Naive B cell (primary cell): ENCODE measurements around the gene SUFU. TPM values are rescaled to one million over a fixed set of nuclear protein-coding genes. Genes with fewer than 3 reads are reported as not detected.

Source experiments
- ATAC-seq, 2 donors: fragments of 150-1000 bp; cut with Tn5 transposase; 2 replicates each; pipeline ENCODE4 v1.10.0; 2021; ENCODE audit warnings: low read depth in 2 of 2, mild to moderate bottlenecking in 2 of 2, moderate library complexity in 2 of 2
- DNase-seq: peaks from one replicate; pipeline ENCODE4 v3.0.0; 2022
- H3K27ac Mint-ChIP-seq, 6 donors: one replicate each; pipeline ENCODE4 v1.8.0; 2020 to 2022; ENCODE audit warnings: mild to moderate bottlenecking in 6 of 6, mixed read lengths in 6 of 6, moderate library complexity in 5 of 6, inconsistent platforms in 2 of 6
- H3K27me3 Mint-ChIP-seq, 3 donors: one replicate each; pipeline ENCODE4 v1.8.0; 2021 to 2022; ENCODE audit warnings: mixed read lengths in 3 of 3, mild to moderate bottlenecking in 1 of 3
- H3K36me3 Mint-ChIP-seq, 2 donors: one replicate each; pipeline ENCODE4 v1.8.0; 2020 to 2022; ENCODE audit warnings: mixed read lengths in 2 of 2, inconsistent platforms in 1 of 2, mild to moderate bottlenecking in 1 of 2
- H3K4me1 Mint-ChIP-seq, 3 donors: one replicate each; pipeline ENCODE4 v1.8.0; 2020 to 2022; ENCODE audit warnings: mixed read lengths in 3 of 3, inconsistent platforms in 1 of 3, mild to moderate bottlenecking in 1 of 3, moderate library complexity in 1 of 3
- H3K4me3 Mint-ChIP-seq, 8 donors: one replicate each; pipeline ENCODE4 v1.8.0; 2020 to 2022; ENCODE audit warnings: mild to moderate bottlenecking in 8 of 8, mixed read lengths in 8 of 8, moderate library complexity in 8 of 8, inconsistent platforms in 2 of 8
- H3K9me3 Mint-ChIP-seq, 7 donors: one replicate each; pipeline ENCODE4 v1.8.0; 2020 to 2022; ENCODE audit warnings: mixed read lengths in 7 of 7, mild to moderate bottlenecking in 5 of 7, inconsistent platforms in 2 of 7, moderate library complexity in 1 of 7
- polyA plus RNA-seq, 6 donors: library from polyadenylated mRNA; unstranded; fragments of 300-500 nt; fragmentation: Illumina TruSeq; gene quantifications; one replicate each; pipeline ENCODE4 v1.2.3, GENCODE V29; 2021; ENCODE audit warnings: low read depth in 6 of 6

SUFU gene
- polyA plus RNA-seq, 6 donors from 2014 or later = 0.84 to 7.8 (median 4.0) TPM

DNA sequence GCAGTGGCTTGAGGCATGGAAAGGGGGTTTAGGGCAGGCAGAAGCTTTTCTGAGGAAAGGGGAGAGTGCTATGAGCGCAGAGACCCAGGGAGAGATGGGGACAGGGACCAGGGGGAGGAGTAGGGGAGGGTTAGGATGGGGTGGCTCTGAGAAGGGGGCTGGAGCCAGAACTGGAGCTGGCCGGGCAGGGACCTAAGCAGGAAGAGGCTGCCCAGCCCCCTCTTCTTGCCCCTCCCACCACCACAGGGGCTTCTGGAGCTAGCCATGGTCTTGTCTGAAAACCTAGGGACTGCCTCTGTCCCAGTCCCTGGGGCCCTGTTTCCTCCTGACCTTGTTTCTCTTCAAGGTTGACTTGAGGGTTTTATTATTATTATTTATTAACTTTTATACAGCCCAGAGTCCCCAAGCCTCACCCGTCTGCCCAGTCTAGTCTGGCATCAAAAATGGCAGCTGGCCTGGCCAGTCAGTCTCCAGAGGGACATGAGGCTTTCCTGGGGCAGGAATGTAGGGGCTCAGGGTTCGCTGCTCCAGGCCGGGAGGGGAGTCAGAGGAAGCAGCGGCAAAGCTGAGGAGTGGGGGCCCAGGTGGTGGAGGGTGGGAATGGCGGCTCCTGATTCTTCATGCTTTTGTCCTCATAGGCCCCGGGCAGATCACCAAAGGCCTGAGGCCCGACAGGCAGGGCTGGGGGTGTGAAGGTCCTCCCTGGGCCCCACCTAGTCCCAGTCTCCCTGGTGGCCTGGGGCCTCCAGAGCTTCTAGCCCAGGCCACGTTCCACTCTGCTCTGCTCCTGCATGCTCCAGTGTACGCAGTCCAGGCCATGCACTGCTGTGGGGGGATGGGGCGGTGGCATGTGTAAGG, 146.3 kb downstream of the SUFU start:
- Mint-ChIP-seq H3K4me1 (peaks cover 82 to 94% (median 87%) of the 10 kb centered on the region in 3 donors), H3K36me3 (peaks cover 0 to 15% of the 10 kb centered on the region in 2 donors), H3K27me3 (no peaks in the 10 kb centered on the region)

DNA sequence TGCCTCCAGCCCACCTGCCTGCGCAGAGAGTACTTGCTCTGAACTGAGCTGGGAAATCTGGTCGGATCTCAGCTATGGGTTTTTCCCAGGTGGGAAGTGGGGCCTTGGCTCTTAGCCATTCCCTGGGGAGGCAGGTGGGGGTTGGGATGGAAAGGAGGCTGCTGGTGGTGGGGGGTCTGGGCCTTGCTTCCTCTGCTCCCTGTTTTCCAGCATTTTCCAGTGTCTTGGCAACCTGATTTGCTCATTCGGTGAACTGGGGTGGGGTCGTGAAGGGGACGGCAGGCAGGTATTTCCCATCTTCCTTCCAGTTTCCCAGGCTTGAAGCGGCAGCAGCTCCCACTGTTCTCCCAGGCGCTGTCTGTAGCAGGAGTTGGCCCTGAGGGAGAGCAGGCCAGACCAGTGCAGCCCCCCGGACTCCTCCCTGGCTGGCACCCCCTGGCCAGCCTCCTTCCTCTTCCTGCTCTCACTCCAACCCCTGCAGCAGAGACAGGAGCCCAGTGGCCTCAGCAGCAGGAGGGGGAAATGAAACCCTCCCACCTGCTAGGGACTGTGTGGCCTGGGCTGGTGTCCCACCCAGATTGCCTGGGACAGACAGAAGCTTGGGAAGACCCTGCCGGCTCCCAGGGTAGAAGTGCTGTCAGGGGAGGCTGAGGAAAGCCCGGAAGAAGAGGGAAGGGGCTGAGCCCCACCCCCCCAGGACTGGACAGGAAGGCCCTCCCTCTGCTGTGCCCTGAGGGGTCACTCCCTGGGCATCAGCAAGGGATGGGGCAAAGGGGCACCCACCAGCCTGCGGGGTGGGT, 147.1 kb downstream of the SUFU start:
- Mint-ChIP-seq H3K27ac (peak overlapping the region in 5 of 6 donors; percentile 58 to 97 (median 95)), H3K4me1 (peaks cover 79 to 86% (median 80%) of the 10 kb centered on the region in 3 donors), H3K4me3 (peak overlapping the region in 7 of 8 donors; percentile 56 to 87 (median 66)), H3K9me3 (no peaks in the 10 kb centered on the region), H3K36me3 (peaks cover 0 to 15% of the 10 kb centered on the region in 2 donors), H3K27me3 (no peaks in the 10 kb centered on the region)
- ATAC-seq = no peak
- no peak for DNase-seq

More for the DNA sequence above, 146.3 kb downstream of the SUFU start:
- Mint-ChIP-seq H3K4me3 (peak overlapping the region in 7 of 8 donors; percentile 20 to 93 (median 69)), H3K9me3 (no peaks in the 10 kb centered on the region), H3K27ac (peak overlapping the region in 4 of 6 donors; percentile 51 to 97 (median 88))
- ATAC-seq (no peak), DNase-seq (no peak)

DNA sequence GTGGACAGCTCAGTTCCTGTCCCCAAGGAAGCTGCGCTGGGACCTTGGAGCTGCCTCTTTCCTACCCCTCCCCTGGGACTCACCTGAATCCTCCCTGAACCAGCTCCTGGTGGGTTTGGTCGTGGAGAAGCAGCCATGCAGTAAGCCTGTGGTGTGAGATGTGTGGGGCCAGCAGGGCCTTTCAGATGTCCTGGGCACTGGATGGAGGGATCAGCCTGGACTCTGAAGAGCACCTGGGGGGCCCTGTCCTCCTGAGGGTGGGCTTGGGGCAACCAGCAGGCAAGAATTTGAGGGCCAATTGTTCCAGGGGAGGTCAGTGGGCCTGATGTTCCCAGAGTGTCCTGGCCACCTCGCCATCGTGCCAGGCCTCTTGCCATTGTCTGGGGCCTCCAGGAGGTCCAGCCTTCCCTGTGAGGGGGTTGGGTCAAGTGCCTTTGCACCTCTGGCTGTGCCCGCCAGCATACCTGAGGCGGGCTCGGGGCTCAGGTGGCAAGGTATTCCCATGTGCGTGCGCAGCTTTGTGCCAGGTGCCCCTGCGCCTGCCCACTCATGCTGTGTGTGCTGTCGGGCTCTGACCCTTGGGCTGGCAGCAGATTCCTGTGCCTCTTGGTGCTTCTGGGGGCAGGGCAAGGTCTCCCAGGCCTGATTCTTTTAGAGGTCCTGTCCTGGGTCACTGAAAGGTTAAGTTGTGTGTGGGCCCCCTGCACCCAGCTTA, 147.8 kb downstream of the SUFU start:
- no peaks in the 10 kb centered on the region for H3K9me3 Mint-ChIP-seq
- H3K4me3 Mint-ChIP-seq = peak overlapping the region; percentile 56 to 92 (median 80)
- H3K36me3 Mint-ChIP-seq = peaks cover 0 to 15% of the 10 kb centered on the region in 2 donors
- DNase-seq (no peak), ATAC-seq (no peak)
- H3K4me1 Mint-ChIP-seq = peaks cover 72 to 79% (median 72%) of the 10 kb centered on the region in 3 donors
- no peaks in the 10 kb centered on the region for H3K27me3 Mint-ChIP-seq
- H3K27ac Mint-ChIP-seq = peak overlapping the region; percentile 60 to 97 (median 95)

DNA sequence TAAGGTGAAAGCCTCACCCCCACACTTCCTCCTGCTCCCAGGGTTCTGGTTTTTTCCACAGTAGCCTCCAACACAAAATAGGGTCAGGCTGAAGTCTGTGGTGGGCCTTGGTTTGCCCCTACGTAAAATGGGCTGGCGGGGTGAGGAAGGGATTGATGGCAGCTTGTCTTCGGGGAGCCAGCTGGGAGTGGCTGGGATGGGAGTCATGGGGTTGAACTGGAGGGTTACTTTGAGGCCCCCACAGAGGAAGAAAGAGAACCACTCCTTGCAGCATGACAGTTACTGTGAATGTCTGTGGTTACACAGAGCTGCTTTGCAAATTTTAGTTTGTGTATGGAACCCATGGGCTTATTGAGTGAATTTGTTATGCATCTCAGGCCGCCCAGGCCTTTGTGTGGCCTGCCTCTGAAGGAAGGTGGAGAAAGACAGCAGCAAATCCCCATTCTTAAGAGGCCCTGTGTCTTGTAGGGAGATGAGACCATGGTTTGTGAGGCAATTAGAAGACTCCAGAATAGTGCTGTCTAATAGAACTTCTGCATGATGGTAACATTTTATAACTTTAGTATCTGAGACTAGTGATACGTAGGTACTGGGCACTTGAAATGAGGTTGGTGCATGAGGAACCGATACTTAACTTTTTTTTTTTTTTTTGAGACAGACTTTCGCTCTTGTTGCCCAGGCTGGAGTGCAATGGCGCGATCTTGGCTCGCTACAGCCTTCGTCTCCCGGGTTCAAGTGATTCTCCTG, 148.6 kb downstream of the SUFU start:
- H3K4me1 Mint-ChIP-seq = peaks cover 65 to 72% (median 65%) of the 10 kb centered on the region in 3 donors
- DNase-seq (peak; percentile 57), ATAC-seq (peak; percentile 75 to 77)
- H3K4me3 Mint-ChIP-seq = peak overlapping the region; percentile 48 to 92 (median 82)
- peaks cover 0 to 15% of the 10 kb centered on the region in 2 donors for H3K36me3 Mint-ChIP-seq
- peak overlapping the region; percentile 88 to 97 (median 95) for H3K27ac Mint-ChIP-seq
- no peaks in the 10 kb centered on the region for H3K27me3 Mint-ChIP-seq
- no peaks in the 10 kb centered on the region for H3K9me3 Mint-ChIP-seq

DNA sequence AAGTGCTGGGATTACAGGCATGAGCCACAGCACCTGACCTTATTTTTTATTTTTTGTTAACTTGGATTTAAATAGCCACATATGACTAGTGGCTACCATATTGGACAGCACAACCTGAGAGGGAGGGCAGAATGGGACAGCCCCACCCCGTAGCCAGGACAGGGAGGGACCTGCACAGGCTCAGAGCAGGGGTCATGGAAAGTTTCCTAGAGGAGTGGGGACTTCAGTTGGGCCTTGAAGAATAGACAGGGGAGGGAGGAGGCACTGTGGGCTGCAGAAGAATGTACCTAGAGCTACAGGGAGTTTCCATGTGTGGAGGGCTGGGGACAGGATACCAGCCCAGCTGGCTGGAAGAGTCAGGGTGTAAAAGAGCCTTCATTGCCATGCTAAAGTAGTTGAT, 149.3 kb downstream of the SUFU start:
- no peaks in the 10 kb centered on the region for H3K27me3 Mint-ChIP-seq
- no peaks in the 10 kb centered on the region for H3K9me3 Mint-ChIP-seq
- H3K4me3 Mint-ChIP-seq = peak overlapping the region in 6 of 8 donors; percentile 48 to 92 (median 82)
- peaks cover 0 to 22% of the 10 kb centered on the region in 2 donors for H3K36me3 Mint-ChIP-seq
- ATAC-seq (no peak), DNase-seq (no peak)
- peaks cover 58 to 64% (median 59%) of the 10 kb centered on the region in 3 donors for H3K4me1 Mint-ChIP-seq
- H3K27ac Mint-ChIP-seq = peak overlapping the region in 4 of 6 donors; percentile 88 to 97 (median 95)

DNA sequence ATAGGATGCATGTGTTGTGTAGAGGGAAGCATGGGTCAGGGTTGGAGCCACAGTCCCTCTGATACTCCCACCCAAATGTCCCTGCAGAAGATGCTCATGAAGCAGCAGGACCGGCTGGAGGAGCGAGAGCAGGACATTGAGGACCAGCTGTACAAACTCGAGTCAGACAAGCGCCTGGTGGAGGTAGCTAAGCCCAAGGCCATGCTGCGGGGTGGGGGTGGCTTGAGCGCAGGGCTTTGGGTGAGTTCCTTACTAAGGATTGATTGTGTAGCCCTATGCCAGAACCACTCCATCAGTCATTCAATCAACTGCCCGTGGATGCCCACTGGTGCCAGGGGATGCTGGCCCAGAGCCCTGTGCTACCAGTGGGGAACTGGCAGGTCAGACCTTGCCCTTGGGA, 150.8 kb downstream of the SUFU start:
- no peak overlapping the region for H3K4me3 Mint-ChIP-seq
- H3K27ac Mint-ChIP-seq = no peak overlapping the region
- H3K4me1 Mint-ChIP-seq = peaks cover 45 to 49% (median 47%) of the 10 kb centered on the region in 3 donors
- no peaks in the 10 kb centered on the region for H3K27me3 Mint-ChIP-seq
- H3K36me3 Mint-ChIP-seq = peaks cover 0 to 28% of the 10 kb centered on the region in 2 donors
- ATAC-seq (no peak), DNase-seq (no peak)
- no peaks in the 10 kb centered on the region for H3K9me3 Mint-ChIP-seq

DNA sequence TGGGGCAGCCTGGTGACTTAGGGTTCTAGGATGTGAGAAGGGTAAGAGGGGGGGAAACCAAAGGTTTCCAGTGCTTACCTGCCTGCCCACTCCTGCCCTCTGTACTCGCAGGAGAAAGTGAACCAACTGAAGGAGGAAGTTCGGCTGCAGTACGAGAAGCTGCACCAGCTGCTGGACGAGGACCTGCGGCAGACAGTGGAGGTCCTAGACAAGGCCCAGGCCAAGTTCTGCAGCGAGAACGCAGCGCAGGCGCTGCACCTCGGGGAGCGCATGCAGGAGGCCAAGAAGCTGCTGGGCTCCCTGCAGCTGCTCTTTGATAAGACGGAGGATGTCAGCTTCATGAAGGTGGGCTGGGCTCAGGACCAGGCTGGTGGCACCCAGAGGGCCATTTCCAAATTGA, 151.2 kb downstream of the SUFU start:
- Mint-ChIP-seq H3K27me3 (no peaks in the 10 kb centered on the region), H3K9me3 (no peaks in the 10 kb centered on the region), H3K27ac (no peak overlapping the region), H3K4me3 (no peak overlapping the region), H3K4me1 (peaks cover 41 to 45% (median 45%) of the 10 kb centered on the region in 3 donors), H3K36me3 (peaks cover 0 to 28% of the 10 kb centered on the region in 2 donors)
- ATAC-seq (no peak), DNase-seq (no peak)

DNA sequence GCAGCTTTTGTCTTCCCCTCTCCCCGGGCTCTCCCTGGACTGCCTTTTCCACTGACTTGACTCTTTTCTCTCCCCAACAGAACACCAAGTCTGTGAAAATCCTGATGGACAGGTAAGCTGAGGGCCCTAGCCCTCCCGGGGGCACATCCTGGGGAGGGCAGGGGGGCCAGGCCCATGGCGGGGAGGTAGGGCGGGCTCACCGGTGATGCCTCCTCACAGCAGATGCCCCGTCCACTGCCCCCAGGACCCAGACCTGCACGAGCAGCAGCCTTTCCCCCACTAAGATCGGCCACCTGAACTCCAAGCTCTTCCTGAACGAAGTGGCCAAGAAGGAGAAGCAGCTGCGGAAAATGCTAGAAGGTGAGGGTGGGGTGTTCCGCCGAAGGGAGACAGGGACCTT, 152.3 kb downstream of the SUFU start:
- Mint-ChIP-seq H3K27ac (no peak overlapping the region), H3K36me3 (peaks cover 0 to 28% of the 10 kb centered on the region in 2 donors), H3K4me1 (peaks cover 32 to 42% (median 42%) of the 10 kb centered on the region in 3 donors), H3K4me3 (no peak overlapping the region), H3K27me3 (no peaks in the 10 kb centered on the region), H3K9me3 (no peaks in the 10 kb centered on the region)
- ATAC-seq (no peak), DNase-seq (no peak)

DNA sequence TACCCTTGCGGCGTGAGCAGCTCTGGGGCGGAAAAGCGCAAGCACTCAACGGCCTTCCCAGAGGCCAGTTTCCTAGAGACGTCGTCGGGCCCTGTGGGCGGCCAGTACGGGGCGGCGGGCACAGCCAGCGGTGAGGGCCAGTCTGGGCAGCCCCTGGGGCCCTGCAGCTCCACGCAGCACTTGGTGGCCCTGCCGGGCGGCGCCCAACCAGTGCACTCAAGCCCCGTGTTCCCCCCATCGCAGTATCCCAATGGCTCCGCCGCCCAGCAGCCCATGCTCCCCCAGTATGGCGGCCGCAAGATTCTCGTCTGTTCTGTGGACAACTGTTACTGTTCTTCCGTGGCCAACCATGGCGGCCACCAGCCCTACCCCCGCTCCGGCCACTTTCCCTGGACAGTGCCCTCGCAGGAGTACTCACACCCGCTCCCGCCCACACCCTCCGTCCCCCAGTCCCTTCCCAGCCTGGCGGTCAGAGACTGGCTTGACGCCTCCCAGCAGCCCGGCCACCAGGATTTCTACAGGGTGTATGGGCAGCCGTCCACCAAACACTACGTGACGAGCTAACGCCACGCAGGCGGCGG, 153.1 kb downstream of the SUFU start:
- Mint-ChIP-seq H3K4me3 (no peak overlapping the region), H3K36me3 (peaks cover 0 to 28% of the 10 kb centered on the region in 2 donors), H3K27ac (no peak overlapping the region), H3K9me3 (no peaks in the 10 kb centered on the region), H3K4me1 (peaks cover 31 to 44% (median 39%) of the 10 kb centered on the region in 3 donors), H3K27me3 (no peaks in the 10 kb centered on the region)
- ATAC-seq = no peak
- DNase-seq = no peak

DNA sequence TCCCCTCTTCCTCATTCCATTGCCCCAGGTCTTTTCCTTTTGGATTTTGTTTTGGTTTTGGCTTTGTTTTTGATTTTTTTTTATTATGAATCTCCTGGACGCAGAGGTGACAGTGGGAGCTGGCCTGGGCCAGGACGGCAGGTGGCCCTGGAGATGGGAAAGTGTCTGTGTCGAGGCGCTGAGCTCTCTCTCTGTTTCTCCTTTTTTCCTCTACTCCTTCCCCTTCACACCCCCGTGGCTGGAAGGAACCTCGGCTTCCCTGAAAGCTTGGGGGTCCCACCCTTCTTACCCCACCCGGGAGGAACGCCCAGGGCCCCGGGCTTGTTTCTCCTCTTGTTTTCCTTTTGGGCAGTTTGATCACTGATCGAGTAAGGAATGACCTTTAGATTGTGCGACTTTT, 153.7 kb downstream of the SUFU start:
- Mint-ChIP-seq H3K4me1 (peaks cover 26 to 38% (median 34%) of the 10 kb centered on the region in 3 donors), H3K9me3 (no peaks in the 10 kb centered on the region), H3K27me3 (no peaks in the 10 kb centered on the region), H3K4me3 (no peak overlapping the region), H3K27ac (peak overlapping the region in 2 of 6 donors; percentile 65 to 91), H3K36me3 (peaks cover 0 to 28% of the 10 kb centered on the region in 2 donors)
- ATAC-seq = no peak
- DNase-seq = no peak

DNA sequence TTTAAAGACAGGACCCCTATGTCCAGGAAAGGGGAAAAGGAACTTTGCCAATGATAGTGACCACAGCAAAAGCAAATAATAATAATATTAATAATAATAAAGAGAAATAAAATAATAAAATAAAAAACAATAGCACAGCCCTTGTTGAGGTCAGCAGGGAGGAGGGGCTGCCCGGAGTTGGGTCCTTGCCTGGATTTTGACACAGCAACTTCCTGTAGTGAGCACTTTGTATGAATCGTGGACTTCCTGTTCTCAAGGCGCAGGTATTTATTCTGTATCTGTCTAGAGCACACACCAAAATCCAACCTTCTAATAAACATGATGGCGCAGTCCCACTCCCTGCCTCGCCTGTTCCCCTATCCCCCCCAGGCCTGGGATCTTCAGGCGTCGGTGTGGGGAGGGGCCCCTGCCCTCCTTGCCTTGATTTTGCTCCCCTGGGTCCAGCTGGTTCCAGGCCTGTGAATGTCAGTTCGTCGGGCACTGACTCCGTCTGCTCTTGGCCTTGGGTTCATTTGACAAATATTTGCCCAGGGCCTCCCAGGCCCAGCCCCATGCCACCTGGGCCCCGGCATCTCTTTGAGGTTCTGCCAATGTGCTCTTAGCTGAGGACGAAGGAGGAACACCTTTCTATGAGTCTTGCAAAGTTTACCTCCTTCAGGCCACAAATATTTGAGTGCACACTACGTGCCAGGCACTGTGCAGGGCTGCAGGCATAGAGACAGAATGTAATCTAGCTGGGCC, 154.4 kb downstream of the SUFU start:
- H3K27me3 Mint-ChIP-seq = no peaks in the 10 kb centered on the region
- H3K4me1 Mint-ChIP-seq = peaks cover 20 to 31% (median 27%) of the 10 kb centered on the region in 3 donors
- H3K4me3 Mint-ChIP-seq = no peak overlapping the region
- H3K9me3 Mint-ChIP-seq = no peaks in the 10 kb centered on the region
- H3K36me3 Mint-ChIP-seq = peaks cover 0 to 25% of the 10 kb centered on the region in 2 donors
- peak overlapping the region in 2 of 6 donors; percentile 70 to 87 for H3K27ac Mint-ChIP-seq
- no peak for DNase-seq
- no peak for ATAC-seq
